Sigmoid colon (tissue), 7 donors: ENCODE measurements around the gene RIN1. TPM values are rescaled to one million over a fixed set of nuclear protein-coding genes. Genes with fewer than 3 reads are reported as not detected.

Experiments used
- DNase-seq: peaks from one replicate; pipeline ENCODE4 v3.0.0-alpha.2; 2019
- H3K27ac ChIP-seq, 4 donors: fragments of 200-600 bp; sonication (generic); one replicate each; pipeline ENCODE4 v1.5.1; 2016 to 2019; ENCODE audit warnings: mild to moderate bottlenecking in 1 of 4
- H3K27me3 ChIP-seq, 3 donors: fragments of 200-600 bp; sonication (generic); one replicate each; pipeline ENCODE4 v1.5.1; 2019; ENCODE audit warnings: mild to moderate bottlenecking in 1 of 3
- H3K36me3 ChIP-seq, 4 donors: fragments of 200-600 bp; sonication (generic); one replicate each; pipeline ENCODE4 v1.5.1; 2016 to 2019
- H3K4me1 ChIP-seq, 4 donors: fragments of 200-600 bp; sonication (generic); one replicate each; pipeline ENCODE4 v1.5.1; 2017 to 2019
- H3K4me3 ChIP-seq, 4 donors: fragments of 200-600 bp; sonication (generic); one replicate each; pipeline ENCODE4 v1.5.1; 2017 to 2019; ENCODE audit warnings: mild to moderate bottlenecking in 2 of 4, moderate library complexity in 1 of 4
- H3K9me3 ChIP-seq, 4 donors: fragments of 200-600 bp in 3 of 4; sonication (generic) in 3 of 4; one replicate each; pipeline versions ENCODE4 v1.5.1 to v1.6.1; 2013 to 2019
- CTCF ChIP-seq, 4 experiments: fragments of 450-650 bp in 3 of 4; fragments of 200-600 bp in 1 of 4; IDR thresholded peaks; one replicate each; pipeline ENCODE4 v1.5.1; 2016 to 2019; ENCODE audit warnings: antibody characterized with exemption in 4 of 4, mild to moderate bottlenecking in 3 of 4, moderate library complexity in 2 of 4
- EP300 ChIP-seq, 4 donors: sonication (generic); formaldehyde crosslinking; IDR thresholded peaks; one replicate each; pipeline ENCODE4 v1.6.1; 2017; ENCODE audit warnings: antibody characterized with exemption in 4 of 4
- POLR2A ChIP-seq, 2 donors: fragments of 450-650 bp; IDR thresholded peaks; one replicate each; pipeline ENCODE4 v1.6.1; 2016; ENCODE audit warnings: antibody characterized with exemption in 2 of 2, mild to moderate bottlenecking in 2 of 2, moderate library complexity in 2 of 2
- POLR2AphosphoS5 ChIP-seq, 4 donors: sonication (generic); formaldehyde crosslinking; IDR thresholded peaks; one replicate each; pipeline ENCODE4 v1.6.1; 2017; ENCODE audit warnings: antibody characterized with exemption in 4 of 4
- WGBS, 2 donors: extraction: QIAGEN DNeasy Blood & Tissue Kit; methylation state at CpG; one replicate each; pipeline ENCODE4 v1.1.7; 2013; 5-methylcytosine and 5-hydroxymethylcytosine counted together
- intact Hi-C: fragments of 100-400 bp; cut with DNase I; formaldehyde crosslinking; loops from one replicate; pipeline ENCODE4 v1.15.1; 2023
- polyA plus RNA-seq, 3 donors: library from polyadenylated mRNA; stranded (reverse); fragments of 200-250 nt; gene quantifications; one replicate each; pipeline ENCODE4 v1.2.3, GENCODE V29; 2013
- total RNA-seq, 4 donors: library from RNA; depleted of rRNA; stranded (reverse); fragments of >200 nt; gene quantifications; one replicate each; pipeline ENCODE4 v1.1.0, GENCODE V29; 2016
- donor health status: healthy with polysubstance abuse.
- donor health status: Bipolar disorder and iron deficiency.
- donor health status: healthy.

The RIN1 gene
- total and polyA plus RNA-seq, 7 donors: 0.68 to 10.2 (median 2.9) TPM

GRCh38 chr11:66363187-66363601 is 27.0 kb upstream of the RIN1 start:
- TF ChIP-seq CTCF (IDR thresholded peaks at IDR 0.05): no peak
- no peak for TF ChIP-seq EP300 (IDR thresholded peaks at IDR 0.05)
- no peak for TF ChIP-seq POLR2AphosphoS5 (IDR thresholded peaks at IDR 0.05)
- no peak for TF ChIP-seq POLR2A (IDR thresholded peaks at IDR 0.05)
- intact Hi-C loops: no loop called here
- Histone ChIP-seq H3K4me1 (no peaks in the 10 kb centered on the region), H3K36me3 (no peaks in the 10 kb centered on the region), H3K4me3 (no peak overlapping the region), H3K9me3 (no peaks in the 10 kb centered on the region), H3K27me3 (no peaks in the 10 kb centered on the region), H3K27ac (no peak overlapping the region)
- DNase-seq: no peak
- 86 to 92% methylated on average over 14 of the region's 14 CpGs for WGBS, 2 donors

GRCh38 chr11:66362481-66363147 is 26.4 kb upstream of the RIN1 start:
- Histone ChIP-seq H3K4me3 (no peak overlapping the region), H3K27ac (no peak overlapping the region), H3K4me1 (no peaks in the 10 kb centered on the region), H3K36me3 (no peaks in the 10 kb centered on the region), H3K27me3 (no peaks in the 10 kb centered on the region), H3K9me3 (no peaks in the 10 kb centered on the region)
- whole genome bisulfite sequencing, 2 donors: 74 to 88% methylated on average over 9 of the region's 9 CpGs
- no peak for DNase-seq
- intact Hi-C loops: no loop called here
- no peak for TF ChIP-seq CTCF (IDR thresholded peaks at IDR 0.05)
- TF ChIP-seq EP300 (IDR thresholded peaks at IDR 0.05): no peak
- TF ChIP-seq POLR2A (IDR thresholded peaks at IDR 0.05): no peak
- TF ChIP-seq POLR2AphosphoS5 (IDR thresholded peaks at IDR 0.05): no peak

GRCh38 chr11:66361502-66361941 is 25.3 kb upstream of the RIN1 start:
- intact Hi-C loops: no loop called here
- peak; percentile 15 for DNase-seq
- Histone ChIP-seq H3K4me1 (no peaks in the 10 kb centered on the region), H3K27ac (no peak overlapping the region), H3K36me3 (no peaks in the 10 kb centered on the region), H3K4me3 (no peak overlapping the region), H3K27me3 (no peaks in the 10 kb centered on the region), H3K9me3 (no peaks in the 10 kb centered on the region)
- TF ChIP-seq CTCF (IDR thresholded peaks at IDR 0.05): no peak
- TF ChIP-seq POLR2AphosphoS5 (IDR thresholded peaks at IDR 0.05): no peak
- TF ChIP-seq POLR2A (IDR thresholded peaks at IDR 0.05): no peak
- TF ChIP-seq EP300 (IDR thresholded peaks at IDR 0.05): no peak
- 59 to 80% methylated on average over 6 of the region's 6 CpGs for WGBS, 2 donors

GRCh38 chr11:66360406-66361073 is 24.3 kb upstream of the RIN1 start:
- Histone ChIP-seq H3K9me3 (no peaks in the 10 kb centered on the region), H3K4me1 (no peaks in the 10 kb centered on the region), H3K36me3 (no peaks in the 10 kb centered on the region), H3K27ac (no peak overlapping the region), H3K4me3 (no peak overlapping the region), H3K27me3 (no peaks in the 10 kb centered on the region)
- WGBS, 2 donors: 94 to 95% methylated on average over 15 of the region's 15 CpGs
- TF ChIP-seq CTCF (IDR thresholded peaks at IDR 0.05) (no peak), POLR2AphosphoS5 (IDR thresholded peaks at IDR 0.05) (no peak), POLR2A (IDR thresholded peaks at IDR 0.05) (no peak), EP300 (IDR thresholded peaks at IDR 0.05) (no peak)
- intact Hi-C loops: no loop called here
- peak; percentile 37 for DNase-seq
